ENCODE measurements around the gene WNT6.
A peak's percentile ranks its signal among the peaks of the same experiment; 100 is the strongest.

WNT6 gene

DNA sequence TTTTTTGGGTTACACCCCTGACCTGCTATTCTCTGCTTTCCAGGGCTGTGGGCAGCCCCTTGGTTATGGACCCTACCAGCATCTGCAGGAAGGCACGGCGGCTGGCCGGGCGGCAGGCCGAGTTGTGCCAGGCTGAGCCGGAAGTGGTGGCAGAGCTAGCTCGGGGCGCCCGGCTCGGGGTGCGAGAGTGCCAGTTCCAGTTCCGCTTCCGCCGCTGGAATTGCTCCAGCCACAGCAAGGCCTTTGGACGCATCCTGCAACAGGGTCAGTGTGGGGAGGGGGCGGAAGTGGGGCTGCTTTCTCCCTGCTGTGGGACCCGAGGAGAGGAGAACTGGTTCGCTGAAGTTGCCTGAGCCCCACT, 11.4 kb downstream of the WNT6 start:
- peak overlapping the region; percentile 32; the same call in 1 of the 2 replicates for H3K4me3 ChIP-seq (ENCODE audit: low read depth, low read length)
- H3K27me3 ChIP-seq (ENCODE audit: insufficient read depth, low read length) = peaks cover 90% of the 10 kb centered on the region
- no peaks in the 10 kb centered on the region for H3K79me2 ChIP-seq (ENCODE audit: control insufficient read depth, insufficient read depth, low read length, unreplicated experiment)
- no peaks in the 10 kb centered on the region for H3K36me3 ChIP-seq (ENCODE audit: insufficient read depth, low read length)
- H2AFZ ChIP-seq (ENCODE audit: low read length, unreplicated experiment) = no peak overlapping the region
- no peaks in the 10 kb centered on the region for H3K4me1 ChIP-seq (ENCODE audit: control insufficient read depth, insufficient read depth, low read length, unreplicated experiment)
- no peak overlapping the region for H3K27ac ChIP-seq (ENCODE audit: low read depth, low read length)

GRCh38 chr2:218871345-218872302, 12.0 kb downstream of the WNT6 start:
- Histone ChIP-seq H3K4me1 (ENCODE audit: control insufficient read depth, insufficient read depth, low read length, unreplicated experiment) (no peaks in the 10 kb centered on the region), H3K27me3 (ENCODE audit: insufficient read depth, low read length) (peaks cover 96% of the 10 kb centered on the region), H3K79me2 (ENCODE audit: control insufficient read depth, insufficient read depth, low read length, unreplicated experiment) (no peaks in the 10 kb centered on the region), H2AFZ (ENCODE audit: low read length, unreplicated experiment) (no peak overlapping the region), H3K36me3 (ENCODE audit: insufficient read depth, low read length) (no peaks in the 10 kb centered on the region), H3K4me3 (ENCODE audit: low read depth, low read length) (peak overlapping the region; percentile 32; the same call in 1 of the 2 replicates), H3K27ac (ENCODE audit: low read depth, low read length) (no peak overlapping the region)

DNA sequence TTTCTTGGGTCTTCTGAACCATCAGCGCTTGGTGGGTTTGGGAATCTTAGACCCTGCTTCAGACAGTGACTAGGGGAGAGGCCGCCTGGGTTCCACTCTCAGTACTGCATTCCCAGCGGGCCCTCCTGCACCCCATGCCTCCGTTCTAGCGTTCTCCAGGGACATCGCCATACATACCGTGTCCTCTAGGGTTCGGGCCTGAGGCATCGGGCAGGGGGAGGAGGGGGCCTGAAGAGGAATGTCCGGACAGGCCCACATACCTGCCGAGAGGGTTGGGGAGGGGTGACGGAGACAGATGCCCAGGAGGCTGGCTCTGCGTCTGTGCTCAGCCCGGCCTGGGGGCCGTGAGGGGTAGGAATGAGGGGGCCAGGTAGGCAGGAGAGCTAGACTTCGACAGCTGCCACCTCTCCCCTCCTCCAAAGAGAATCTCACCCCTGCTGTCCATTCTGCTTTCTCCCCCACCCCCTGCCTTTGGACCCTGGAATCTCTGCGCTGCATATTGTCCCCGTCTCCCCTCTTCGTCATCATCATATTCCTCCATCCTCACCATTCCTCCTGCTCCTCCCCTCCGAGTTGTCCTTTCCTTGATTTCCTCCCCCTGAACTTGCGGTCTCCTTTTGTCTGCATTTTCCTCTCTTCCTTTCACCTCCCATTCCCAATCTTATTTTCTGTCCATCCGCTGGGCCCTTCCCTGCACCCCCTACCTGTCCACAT, 13.2 kb downstream of the WNT6 start:
- Histone ChIP-seq H3K36me3 (ENCODE audit: insufficient read depth, low read length) (no peaks in the 10 kb centered on the region), H2AFZ (ENCODE audit: low read length, unreplicated experiment) (no peak overlapping the region), H3K27ac (ENCODE audit: low read depth, low read length) (no peak overlapping the region), H3K27me3 (ENCODE audit: insufficient read depth, low read length) (peaks cover 88% of the 10 kb centered on the region), H3K4me3 (ENCODE audit: low read depth, low read length) (no peak overlapping the region), H3K4me1 (ENCODE audit: control insufficient read depth, insufficient read depth, low read length, unreplicated experiment) (no peaks in the 10 kb centered on the region), H3K79me2 (ENCODE audit: control insufficient read depth, insufficient read depth, low read length, unreplicated experiment) (no peaks in the 10 kb centered on the region)

GRCh38 chr2:218873359-218874194, 14.0 kb downstream of the WNT6 start:
- peaks cover 89% of the 10 kb centered on the region for H3K27me3 ChIP-seq (ENCODE audit: insufficient read depth, low read length)
- H2AFZ ChIP-seq (ENCODE audit: low read length, unreplicated experiment) = no peak overlapping the region
- H3K79me2 ChIP-seq (ENCODE audit: control insufficient read depth, insufficient read depth, low read length, unreplicated experiment) = no peaks in the 10 kb centered on the region
- no peaks in the 10 kb centered on the region for H3K4me1 ChIP-seq (ENCODE audit: control insufficient read depth, insufficient read depth, low read length, unreplicated experiment)
- H3K36me3 ChIP-seq (ENCODE audit: insufficient read depth, low read length) = no peaks in the 10 kb centered on the region
- no peak overlapping the region for H3K4me3 ChIP-seq (ENCODE audit: low read depth, low read length)
- H3K27ac ChIP-seq (ENCODE audit: low read depth, low read length) = no peak overlapping the region

DNA sequence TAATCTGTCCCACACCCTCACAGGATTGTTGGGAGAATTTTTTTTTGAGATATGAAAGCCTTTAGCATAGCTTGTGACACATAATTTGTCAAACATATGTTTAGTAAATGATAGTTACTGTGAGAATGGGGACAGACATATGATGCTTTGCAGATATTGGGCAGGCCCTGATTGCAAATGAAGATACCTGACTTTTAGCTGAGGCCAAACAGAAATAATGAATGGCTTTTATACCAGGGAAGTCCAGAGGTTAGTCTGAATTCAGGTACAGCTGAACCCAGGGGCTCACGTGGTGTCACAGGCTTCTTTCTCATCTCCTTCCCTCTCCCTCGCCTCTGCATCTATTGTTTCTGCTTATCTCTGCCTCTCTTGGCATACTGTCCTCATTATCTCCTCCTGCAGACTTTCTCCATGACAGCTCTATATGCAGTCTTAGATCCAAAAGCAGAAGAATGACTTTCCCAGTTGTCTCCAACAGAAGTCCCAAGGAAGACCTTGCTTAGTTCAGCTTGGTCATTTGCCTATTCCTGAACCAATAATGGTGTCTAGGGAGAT, 16.2 kb downstream of the WNT6 start:
- H3K4me1 ChIP-seq (ENCODE audit: control insufficient read depth, insufficient read depth, low read length, unreplicated experiment) = no peaks in the 10 kb centered on the region

GRCh38 chr2:218876562-218877219, 17.1 kb downstream of the WNT6 start:
- Histone ChIP-seq H3K4me3 (ENCODE audit: low read depth, low read length) (no peak overlapping the region), H3K27ac (ENCODE audit: low read depth, low read length) (no peak overlapping the region), H3K79me2 (ENCODE audit: control insufficient read depth, insufficient read depth, low read length, unreplicated experiment) (no peaks in the 10 kb centered on the region), H3K36me3 (ENCODE audit: insufficient read depth, low read length) (no peaks in the 10 kb centered on the region), H3K4me1 (ENCODE audit: control insufficient read depth, insufficient read depth, low read length, unreplicated experiment) (no peaks in the 10 kb centered on the region), H3K27me3 (ENCODE audit: insufficient read depth, low read length) (peaks cover 88% of the 10 kb centered on the region), H2AFZ (ENCODE audit: low read length, unreplicated experiment) (no peak overlapping the region)

More for the DNA sequence above, 16.2 kb downstream of the WNT6 start:
- Histone ChIP-seq H3K79me2 (ENCODE audit: control insufficient read depth, insufficient read depth, low read length, unreplicated experiment) (no peaks in the 10 kb centered on the region), H3K27ac (ENCODE audit: low read depth, low read length) (no peak overlapping the region), H3K27me3 (ENCODE audit: insufficient read depth, low read length) (peaks cover 88% of the 10 kb centered on the region), H3K4me3 (ENCODE audit: low read depth, low read length) (no peak overlapping the region), H3K36me3 (ENCODE audit: insufficient read depth, low read length) (no peaks in the 10 kb centered on the region), H2AFZ (ENCODE audit: low read length, unreplicated experiment) (no peak overlapping the region)

GRCh38 chr2:218877331-218877730, 17.7 kb downstream of the WNT6 start:
- Histone ChIP-seq H3K27ac (ENCODE audit: low read depth, low read length) (no peak overlapping the region), H3K4me3 (ENCODE audit: low read depth, low read length) (no peak overlapping the region), H3K36me3 (ENCODE audit: insufficient read depth, low read length) (no peaks in the 10 kb centered on the region), H3K4me1 (ENCODE audit: control insufficient read depth, insufficient read depth, low read length, unreplicated experiment) (no peaks in the 10 kb centered on the region), H2AFZ (ENCODE audit: low read length, unreplicated experiment) (no peak overlapping the region), H3K79me2 (ENCODE audit: control insufficient read depth, insufficient read depth, low read length, unreplicated experiment) (no peaks in the 10 kb centered on the region), H3K27me3 (ENCODE audit: insufficient read depth, low read length) (peaks cover 88% of the 10 kb centered on the region)

DNA sequence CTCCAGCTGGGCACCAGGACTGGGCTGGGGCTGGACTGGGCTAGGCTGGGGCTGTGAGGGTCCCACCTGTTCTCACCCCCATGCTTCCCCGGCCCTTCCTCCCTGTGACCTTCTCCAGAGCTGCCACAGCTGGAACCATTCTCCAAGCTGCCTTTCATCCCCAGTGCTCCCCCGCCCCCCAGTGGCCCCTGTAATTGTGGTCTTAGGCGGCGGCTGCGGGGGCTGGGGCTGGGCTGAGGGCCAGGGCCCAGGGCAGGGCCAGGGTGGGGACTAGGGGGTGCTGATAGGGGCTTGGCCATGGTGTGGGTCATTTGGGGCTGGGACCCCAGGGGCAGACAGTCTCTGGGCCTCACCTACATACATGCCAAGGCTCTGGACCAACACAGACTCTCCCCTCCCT, 18.3 kb downstream of the WNT6 start:
- Histone ChIP-seq H3K36me3 (ENCODE audit: insufficient read depth, low read length) (no peaks in the 10 kb centered on the region), H3K27me3 (ENCODE audit: insufficient read depth, low read length) (peaks cover 88% of the 10 kb centered on the region), H2AFZ (ENCODE audit: low read length, unreplicated experiment) (no peak overlapping the region), H3K79me2 (ENCODE audit: control insufficient read depth, insufficient read depth, low read length, unreplicated experiment) (no peaks in the 10 kb centered on the region), H3K4me1 (ENCODE audit: control insufficient read depth, insufficient read depth, low read length, unreplicated experiment) (no peaks in the 10 kb centered on the region), H3K4me3 (ENCODE audit: low read depth, low read length) (no peak overlapping the region), H3K27ac (ENCODE audit: low read depth, low read length) (no peak overlapping the region)

DNA sequence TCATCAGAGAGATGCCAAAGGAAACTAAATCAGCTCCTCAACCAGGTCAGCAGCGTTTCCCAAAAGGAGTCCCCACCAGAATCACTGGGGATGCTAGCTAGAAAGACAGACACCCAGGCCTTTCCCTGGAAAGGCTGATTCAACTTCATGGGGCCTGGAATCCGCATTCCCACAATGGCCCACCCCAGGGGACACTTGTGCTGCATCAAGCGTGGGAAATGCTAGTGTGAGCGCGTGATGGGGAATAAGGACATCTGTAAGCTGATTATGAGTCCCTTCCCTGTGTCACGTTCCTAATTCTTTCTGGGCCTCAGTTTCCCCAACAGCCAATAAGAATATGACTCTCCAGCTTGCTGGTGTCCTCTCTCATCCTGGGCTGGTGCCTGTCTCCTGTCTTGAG, 18.9 kb downstream of the WNT6 start:
- H3K27ac ChIP-seq (ENCODE audit: low read depth, low read length) = no peak overlapping the region
- no peak overlapping the region for H2AFZ ChIP-seq (ENCODE audit: low read length, unreplicated experiment)
- peaks cover 86% of the 10 kb centered on the region for H3K27me3 ChIP-seq (ENCODE audit: insufficient read depth, low read length)

More for the DNA sequence above, 18.9 kb downstream of the WNT6 start:
- Histone ChIP-seq H3K79me2 (ENCODE audit: control insufficient read depth, insufficient read depth, low read length, unreplicated experiment) (no peaks in the 10 kb centered on the region), H3K4me1 (ENCODE audit: control insufficient read depth, insufficient read depth, low read length, unreplicated experiment) (no peaks in the 10 kb centered on the region), H3K36me3 (ENCODE audit: insufficient read depth, low read length) (no peaks in the 10 kb centered on the region), H3K4me3 (ENCODE audit: low read depth, low read length) (no peak overlapping the region)
